Measurements from ENCODE around the gene GNAZ.

- TF ChIP-seq CTCF (IDR thresholded peaks at IDR 0.05; ENCODE audit: insufficient read depth, low read depth, low read length) (no peak), EZH2 (IDR thresholded peaks at IDR 0.05; ENCODE audit: insufficient read depth, low read length) (no peak)
These were observed 20.1 kb downstream of the GNAZ start for GRCh38 chr22:23090457-23090835.

Data from astrocyte (in vitro differentiated cells and primary cell).